ENCODE data around the gene ZNF554. TPM values are rescaled to one million over a fixed set of nuclear protein-coding genes. Genes with fewer than 3 reads are reported as not detected.
A peak's percentile ranks its signal among the peaks of the same experiment; 100 is the strongest.

ZNF554 gene
- total RNA-seq, 1 experiment from 2014 or later: 4.8 TPM

DNA sequence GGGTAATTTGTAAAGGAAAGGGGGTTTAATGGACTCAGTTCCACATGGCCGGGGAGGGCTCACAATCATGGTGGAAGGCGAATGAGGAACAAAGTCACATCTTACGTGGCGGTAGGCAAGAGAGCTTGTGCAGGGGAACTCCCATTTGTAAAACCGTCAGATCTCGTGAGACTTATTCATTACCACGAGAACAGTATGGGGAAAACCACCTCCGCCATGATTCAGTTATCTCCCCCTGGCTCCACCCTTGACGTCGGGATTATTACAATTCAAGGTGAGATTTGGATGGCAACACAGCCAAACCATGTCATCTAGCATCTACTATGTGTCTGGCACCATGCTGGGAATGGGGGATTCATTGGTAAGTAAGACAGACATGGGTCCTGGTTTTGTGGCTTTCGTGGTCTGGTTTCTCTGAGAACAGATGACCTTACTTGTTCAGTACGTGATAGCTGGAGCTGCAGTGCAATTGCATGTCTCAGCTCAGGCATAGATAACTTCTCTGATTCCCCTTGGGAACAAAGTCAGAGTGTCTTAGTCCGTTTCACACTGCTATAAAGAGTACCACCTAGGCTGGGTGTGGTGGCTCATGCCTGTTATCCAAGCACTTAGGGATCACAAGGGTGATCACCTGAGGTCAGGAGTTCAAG is 8.3 kb downstream of the ZNF554 start:
- no peak for DNase-seq (ENCODE audit: low spot score)

DNA sequence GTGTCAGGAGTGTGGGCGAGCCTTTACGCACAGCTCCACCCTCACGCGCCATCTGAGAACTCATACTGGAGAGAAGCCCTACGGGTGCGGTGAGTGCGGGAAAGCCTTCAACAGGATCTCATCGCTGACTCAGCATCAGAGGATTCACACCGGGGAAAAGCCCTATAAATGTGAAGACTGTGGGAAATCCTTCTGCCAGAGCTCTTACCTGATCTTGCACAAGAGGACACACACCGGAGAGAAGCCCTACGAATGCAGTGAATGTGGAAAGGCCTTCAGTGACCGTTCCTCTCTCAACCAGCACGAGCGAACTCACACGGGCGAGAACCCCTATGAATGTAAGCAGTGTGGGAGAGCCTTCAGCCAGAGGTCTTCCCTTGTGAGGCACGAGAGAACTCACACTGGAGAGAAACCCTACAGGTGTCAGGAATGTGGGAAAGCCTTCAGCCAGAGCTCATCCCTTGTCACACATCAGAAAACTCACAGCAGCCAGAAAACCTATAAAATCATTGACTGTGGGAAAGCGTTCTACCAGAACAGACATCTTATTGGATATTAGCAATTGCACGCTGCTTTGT is 14.7 kb downstream of the ZNF554 start:
- DNase-seq (ENCODE audit: low spot score): no peak

DNA sequence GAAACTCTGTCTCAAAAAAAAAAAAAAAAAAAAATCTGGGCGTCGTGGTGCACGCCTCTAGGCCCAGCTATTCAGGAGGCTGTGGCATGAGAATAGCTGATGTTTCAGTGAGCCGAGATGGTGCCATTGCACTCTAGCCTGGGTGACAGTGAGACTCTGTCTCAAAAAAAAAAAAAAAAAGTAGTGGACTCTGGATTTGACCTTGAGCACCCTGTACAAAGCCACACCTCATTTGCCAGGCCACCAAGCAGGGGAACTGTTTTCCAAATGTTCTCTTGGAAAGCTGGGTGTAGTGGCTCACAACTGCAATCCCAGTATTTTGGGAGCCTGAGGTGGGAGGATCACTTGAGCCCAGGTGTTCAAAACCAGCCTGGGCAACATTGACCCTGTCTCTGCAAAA is 17.8 kb downstream of the ZNF554 start:
- DNase-seq (ENCODE audit: low spot score): no peak

DNA sequence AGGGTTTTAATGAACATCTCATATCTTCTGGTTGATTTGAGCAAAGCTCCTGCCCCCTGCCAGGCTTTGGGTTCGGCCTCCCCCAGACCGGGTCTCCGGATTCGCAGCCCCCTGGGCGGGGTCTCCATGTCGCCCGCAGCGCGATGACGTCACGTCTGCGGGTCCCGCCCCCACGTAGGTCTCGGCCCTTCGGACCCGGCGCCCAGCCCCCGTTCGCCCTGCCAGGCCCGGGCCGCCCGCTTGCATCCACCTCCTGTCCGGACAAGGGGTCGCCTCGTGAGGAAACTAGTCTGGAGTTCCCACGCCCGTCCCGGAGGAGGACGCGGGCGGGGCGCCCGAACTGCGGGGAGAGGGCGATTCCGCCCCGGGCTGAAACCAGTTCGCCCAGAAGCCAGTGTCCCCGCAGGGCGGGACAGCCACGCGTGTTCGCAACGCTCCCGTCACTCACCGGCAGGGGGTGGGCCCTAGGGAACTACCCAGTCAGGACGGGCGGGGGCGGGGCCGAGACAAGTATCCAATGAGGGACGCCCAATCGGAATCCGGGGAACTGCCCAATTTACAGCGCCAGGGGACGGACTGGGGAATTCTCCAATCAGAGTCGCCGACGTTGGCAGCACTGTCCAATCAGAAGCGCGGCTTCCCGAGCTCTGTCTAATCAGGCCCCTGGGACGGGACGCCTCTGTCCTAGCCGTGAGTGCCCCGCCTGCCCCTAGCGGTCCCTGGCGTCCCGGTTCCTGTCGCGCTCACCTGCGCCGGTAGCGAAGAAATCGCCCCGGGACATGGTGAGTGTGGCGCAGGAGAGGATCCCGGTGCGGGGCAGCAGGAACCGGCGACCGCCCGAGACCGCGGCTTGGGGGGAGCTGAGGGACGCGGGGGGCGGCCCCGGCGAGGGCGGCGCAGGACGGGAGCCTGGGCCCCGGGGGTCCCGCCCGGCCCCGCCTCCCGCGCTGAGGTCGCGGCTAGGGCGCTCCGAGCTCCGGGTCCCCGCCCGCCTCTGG is 21.4 kb downstream of the ZNF554 start, which contains the start of gene ZNF555:
ZNF555 (plus strand) TSS at position 682 of the 998 bp plus-strand sequence; CDS start at position 780, 98 bp downstream.
- DNase-seq (ENCODE audit: low spot score): peak; percentile 100

DNA sequence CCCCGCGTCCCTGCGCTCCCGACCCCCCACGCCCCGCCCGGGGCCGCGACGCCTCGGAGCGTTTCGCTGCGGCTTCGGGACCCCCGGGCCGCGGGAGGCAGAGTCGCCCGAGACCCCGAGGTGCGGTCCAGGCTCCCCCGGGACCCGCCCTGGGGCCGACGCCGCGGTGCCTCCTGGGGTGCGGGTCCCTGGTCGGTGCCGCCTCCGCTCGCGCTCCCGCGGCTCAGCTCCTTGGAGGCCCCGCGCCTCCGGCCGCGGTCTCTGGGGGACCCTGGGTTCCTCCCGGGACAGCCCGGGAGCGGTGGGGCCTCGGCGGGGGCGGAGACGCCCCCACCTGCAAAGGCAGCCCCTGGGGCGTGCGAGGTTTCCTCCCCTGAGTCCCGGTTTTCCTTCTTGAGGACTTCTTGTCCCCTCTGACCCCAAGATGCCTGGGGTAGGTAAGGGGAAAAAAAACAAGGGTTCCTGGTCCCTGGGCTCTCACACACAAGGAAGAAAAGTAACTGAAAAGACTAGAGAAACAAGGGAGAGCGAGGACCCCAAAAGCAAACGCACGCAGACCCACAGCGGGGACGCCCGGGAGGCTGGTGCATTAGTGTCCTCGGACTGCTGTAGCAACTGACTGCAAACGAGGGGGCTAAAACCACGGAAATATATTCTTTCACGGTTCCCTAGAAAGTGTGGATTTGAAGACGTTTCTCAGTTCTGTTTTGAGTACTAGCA is 22.3 kb downstream of the ZNF554 start:
- no peak for DNase-seq (ENCODE audit: low spot score)

DNA sequence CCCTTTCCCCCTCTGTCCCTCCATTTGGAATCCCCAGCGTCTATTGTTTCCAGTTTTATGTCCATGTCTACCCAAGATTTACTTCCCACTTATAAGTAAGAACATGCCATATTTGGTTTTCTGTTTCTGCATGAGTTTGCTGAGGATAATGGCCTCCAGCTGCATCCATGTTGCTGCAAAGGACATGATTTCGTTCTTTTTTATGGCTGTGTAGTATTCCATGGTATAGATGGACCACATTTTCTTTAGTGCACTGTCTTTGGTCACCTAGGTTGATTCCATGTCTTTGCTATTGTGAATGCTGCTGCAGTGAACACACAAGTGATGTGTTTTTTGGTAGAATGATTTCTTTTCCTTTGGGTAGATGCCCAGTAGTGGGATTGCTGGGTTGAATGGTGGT is 25.4 kb downstream of the ZNF554 start:
- DNase-seq (ENCODE audit: low spot score): no peak

DNA sequence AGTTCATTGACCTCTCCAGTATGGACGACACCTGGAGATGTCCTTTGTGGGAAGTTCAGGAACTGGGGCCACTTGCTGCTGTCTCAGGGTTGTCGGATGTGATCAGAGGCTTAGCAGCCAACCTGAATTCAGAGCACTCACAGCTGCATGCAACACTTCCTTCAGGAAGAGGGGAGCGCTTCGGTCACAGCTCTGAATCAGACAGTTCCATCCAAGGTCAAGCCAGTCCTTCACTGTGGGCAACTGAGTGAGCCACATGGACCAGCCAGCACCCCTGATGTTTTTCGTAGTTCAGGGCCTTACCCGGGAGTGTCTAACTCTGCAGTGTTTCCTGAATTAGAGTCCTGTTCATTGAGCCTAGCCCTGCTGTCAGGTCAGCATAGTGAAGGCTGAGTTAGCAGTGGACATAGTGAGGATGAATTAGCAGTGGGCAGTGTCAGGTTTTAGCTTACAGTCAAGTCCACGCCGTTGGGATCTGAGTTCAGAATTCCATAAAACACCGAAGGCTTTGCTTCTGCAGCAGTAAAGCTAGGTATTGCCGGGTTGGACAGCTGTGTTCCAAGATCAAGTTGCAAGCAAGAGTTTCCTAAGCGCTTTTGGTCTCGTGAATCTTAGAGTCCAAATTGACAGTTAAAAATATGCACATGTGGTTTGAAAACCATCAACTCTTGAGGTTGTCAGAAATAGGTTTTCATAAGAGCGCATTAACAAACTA is 26.7 kb downstream of the ZNF554 start:
- no peak for DNase-seq (ENCODE audit: low spot score)

DNA sequence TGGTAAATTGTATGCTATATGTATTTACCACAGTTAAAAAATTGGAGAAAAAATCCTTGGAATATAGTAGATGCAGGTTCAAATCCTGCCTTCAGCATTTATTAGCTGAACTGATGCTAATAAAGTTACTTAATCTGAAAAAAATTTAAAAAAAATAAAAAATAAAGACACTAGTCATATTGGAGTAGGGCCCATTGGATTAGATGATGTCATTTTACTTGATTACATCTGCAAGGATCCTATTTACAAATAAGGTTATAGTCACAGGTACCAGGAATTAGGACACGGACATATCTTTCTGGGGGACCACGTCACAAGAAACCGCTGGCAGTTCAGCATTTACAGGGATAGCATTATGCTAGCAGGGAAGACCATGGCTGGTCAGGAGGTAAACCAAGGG is 27.8 kb downstream of the ZNF554 start:
- no peak for DNase-seq (ENCODE audit: low spot score)

DNA sequence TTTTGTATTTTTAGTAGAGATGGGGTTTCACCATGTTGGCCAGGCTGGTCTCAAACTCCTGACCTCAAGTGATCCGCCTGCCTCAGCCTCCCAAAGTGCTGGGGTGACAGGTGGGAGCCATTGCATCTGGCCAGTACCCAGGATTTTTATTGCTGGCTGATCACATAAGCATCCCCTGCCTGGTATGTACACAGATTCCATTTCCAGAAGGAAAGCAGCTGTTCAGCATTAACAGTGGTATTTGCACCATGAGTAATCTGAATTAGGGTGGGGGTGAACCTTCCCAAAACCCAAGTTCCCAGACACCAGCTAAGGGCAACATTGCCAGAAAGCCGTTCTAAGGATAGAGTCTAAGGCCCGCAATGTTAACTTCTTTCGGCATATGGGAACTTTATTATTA is 28.9 kb downstream of the ZNF554 start:
- no peak for DNase-seq (ENCODE audit: low spot score)

DNA sequence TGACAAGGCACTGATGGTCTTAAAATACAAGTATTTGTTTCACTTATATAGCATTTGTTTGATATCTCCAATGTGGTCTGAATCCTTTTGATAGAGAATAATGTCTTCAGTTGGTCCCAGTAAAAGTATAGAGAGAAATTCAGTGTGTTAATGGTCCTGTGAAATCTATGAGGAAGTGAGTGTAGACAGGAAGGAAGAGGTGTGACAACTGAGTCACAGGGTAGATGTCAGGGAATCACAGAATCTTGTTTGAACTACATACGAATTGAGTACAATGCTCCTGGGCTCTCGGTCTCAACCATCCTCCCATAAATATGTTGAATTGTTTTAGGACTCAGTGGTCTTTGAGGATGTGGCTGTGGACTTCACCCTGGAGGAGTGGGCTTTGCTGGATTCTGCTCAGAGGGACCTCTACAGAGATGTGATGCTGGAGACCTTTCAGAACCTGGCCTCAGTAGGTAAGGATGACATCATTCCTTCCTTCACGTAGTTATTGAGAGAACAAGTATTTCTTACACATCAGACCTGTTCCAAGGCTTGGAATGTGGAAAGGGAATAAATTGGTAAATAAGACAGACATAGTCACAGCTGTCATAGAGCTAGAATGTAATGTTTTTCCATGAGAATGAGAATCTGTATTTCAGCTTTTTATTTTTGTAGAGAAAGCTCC is 30.7 kb downstream of the ZNF554 start:
- DNase-seq (ENCODE audit: low spot score): no peak

DNA sequence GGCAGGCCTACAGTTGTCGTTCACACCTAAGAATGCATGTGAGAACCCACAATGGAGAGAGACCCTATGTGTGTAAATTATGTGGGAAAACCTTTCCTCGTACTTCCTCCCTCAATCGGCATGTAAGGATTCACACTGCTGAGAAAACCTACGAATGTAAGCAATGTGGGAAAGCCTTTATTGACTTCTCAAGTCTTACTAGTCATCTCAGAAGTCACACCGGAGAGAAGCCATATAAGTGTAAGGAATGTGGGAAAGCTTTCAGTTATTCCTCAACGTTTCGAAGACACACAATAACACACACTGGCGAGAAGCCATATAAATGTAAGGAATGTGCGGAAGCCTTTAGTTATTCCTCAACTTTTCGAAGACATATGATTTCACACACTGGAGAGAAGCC is 32.9 kb downstream of the ZNF554 start:
- no peak for DNase-seq (ENCODE audit: low spot score)

DNA sequence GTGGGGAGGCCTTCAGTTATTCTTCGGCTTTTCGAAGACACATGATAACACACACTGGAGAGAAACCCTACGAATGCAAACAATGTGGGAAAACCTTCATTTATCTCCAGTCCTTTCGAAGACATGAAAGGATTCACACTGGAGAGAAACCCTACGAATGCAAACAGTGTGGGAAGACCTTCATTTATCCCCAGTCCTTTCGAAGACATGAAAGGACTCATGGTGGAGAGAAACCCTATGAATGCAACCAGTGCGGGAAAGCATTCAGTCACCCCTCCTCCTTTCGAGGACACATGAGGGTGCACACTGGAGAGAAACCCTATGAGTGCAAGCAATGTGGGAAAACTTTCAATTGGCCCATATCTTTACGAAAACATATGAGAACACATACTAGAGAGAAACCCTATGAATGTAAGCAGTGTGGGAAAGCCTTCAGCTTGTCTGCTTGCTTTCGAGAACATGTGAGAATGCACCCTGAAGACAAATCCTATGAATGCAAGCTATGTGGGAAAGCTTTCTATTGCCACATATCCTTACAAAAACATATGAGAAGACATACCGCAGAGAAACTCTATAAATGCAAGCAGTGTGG is 33.4 kb downstream of the ZNF554 start:
- DNase-seq (ENCODE audit: low spot score): no peak

DNA sequence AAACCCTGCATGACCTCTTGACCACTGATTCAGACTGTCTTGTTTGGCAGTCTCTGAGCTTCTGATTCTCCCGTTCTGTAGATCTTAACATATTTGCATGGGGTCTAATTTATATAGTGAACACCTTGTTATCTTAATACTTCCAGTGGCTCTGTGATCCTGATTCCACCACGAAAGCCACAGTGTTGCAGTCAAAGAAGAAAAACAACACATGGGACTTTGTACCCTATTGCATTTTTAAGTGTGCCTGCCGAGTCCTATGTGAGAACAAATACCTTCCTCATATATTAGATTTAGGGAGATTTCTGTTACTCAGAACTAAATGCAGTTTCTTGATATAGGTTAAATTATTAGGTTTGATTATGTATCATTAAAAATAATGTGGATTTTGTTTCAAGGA is 35.2 kb downstream of the ZNF554 start:
- DNase-seq (ENCODE audit: low spot score): no peak

DNA sequence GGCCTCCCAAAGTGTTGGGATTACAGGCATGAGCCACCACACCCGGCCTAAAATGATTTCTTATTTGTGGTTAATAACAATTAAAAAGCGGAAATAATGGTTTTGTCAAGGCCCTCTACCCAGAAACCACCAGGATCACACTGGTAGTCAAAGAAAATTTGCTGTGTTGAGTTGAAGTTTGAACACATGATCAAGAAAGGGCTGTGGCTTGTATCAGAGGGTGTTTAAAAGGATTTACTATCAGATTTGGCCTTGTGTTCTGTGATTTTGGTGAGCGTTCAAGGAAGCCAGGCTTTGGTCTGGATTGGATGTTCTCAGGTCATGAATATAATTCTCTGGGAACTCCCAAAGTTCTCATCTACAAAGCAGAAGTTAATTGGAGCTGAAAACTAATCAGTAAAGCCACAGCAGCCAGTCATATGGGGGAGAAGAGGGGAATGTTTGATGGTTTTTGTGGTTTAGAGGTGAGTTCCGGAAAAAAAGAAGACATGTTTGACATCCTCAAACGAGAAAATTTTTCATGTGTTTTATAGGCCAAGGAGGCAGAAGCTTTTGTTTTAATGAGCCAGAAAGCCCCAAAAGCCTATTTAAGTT is 36.9 kb downstream of the ZNF554 start:
- no peak for DNase-seq (ENCODE audit: low spot score)

DNA sequence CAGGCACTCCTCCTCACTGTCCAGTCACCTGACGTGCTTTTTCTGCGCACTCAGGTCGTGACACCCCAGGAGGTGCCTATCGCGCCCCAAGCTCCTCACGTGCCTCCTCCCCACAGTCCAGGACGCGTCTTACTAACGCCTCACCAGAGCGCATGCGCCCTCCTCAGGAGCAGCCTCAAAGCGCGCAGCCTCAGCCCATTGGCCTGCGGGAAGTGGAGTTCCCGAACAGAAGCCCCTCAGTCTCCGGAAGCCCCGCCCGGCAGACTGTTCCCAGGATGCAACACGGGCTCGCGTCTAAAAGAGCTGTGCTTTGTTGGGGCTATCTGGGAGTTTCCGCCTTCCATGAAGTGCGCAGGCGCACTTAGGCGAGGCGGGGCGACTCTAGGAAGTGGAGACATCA is 39.2 kb downstream of the ZNF554 start:
- DNase-seq (ENCODE audit: low spot score): no peak

DNA sequence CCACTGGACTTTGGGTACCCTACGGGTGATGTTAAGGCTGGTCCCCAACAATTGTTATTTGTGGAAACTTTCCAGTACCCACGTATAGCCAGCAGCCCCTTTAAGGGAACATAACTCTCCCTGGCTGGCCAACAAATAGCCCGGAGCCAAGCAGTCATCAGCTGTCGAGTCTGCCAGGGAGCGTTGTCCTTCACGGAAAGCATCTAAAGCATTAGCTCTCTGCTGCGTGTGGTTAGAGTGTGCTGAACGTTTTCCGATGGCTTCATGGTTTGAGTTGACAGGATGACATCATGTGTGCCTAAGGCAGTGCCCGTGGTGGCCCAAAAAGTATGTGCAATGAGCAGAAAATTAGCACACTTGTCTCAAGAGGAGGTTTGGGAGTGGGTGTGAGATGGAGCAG is 44.1 kb downstream of the ZNF554 start:
- DNase-seq (ENCODE audit: low spot score): no peak

DNA sequence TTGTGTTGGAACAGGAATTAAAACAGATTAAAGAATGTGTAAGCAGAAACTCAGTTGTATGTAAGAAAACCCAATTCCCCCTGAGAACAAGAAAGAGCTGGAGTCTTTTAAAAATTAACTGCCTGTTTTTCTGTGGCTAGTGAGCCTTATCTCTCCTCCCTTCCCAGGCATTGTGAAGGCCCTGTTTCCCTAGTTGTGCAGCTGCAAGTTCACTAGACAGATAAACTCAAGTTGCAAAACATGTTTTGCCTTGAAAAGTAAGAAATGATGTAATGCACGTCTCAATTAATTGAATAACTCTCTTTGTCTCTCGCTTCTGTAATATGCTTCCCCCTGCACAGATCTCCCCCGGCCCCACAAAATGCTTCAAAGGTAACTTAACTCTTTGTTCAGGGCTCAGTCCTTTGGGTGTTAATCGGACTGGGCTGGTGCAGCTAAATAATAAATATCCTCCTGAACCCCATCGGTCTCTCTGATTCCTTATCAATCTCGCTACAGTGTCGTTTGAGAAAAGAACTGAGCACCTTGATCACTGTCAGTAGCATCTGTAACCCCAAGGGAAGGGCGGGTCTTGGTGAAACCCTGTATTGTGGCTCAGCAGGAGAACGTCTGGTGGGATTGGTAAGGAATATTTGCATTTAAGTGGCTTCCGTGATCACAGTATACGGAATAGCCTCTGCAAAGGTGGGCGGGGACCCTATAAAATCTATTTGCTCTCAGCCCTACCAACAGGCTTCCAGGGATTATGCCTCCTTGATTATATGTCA is 45.8 kb downstream of the ZNF554 start:
- no peak for DNase-seq (ENCODE audit: low spot score)

DNA sequence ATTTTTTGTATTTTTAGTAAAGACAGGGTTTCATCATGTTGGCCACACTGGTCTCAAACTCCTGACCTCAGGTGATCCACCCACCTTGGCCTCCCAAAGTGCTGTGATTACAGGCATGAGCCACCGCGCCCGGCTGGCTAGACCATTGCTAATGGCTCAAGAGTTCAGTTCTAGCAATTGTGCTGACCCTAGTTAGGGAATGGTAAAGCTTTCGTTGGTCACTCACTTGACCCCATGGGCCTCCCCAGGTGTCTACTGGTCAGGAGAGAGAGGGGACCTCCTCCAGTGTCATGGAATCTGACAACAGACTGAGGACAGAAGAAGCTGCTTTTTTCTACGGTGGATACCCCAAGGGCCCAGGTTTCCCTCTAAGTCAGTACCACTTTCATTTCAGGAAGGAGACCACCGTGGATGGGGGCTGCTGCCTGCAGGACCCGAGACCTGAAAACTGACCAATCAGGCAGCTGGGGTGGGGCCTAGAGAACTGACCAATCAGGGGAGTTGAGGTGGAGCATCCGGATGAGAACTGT is 46.9 kb downstream of the ZNF554 start:
- no peak for DNase-seq (ENCODE audit: low spot score)
